GM18499 (cell line): ENCODE results near the gene NADSYN1.
"Not testable (repeated sequence)": the region's sequence is repeated elsewhere in the genome, so short reads cannot be mapped to it uniquely, and the experiment has no call there.

ENCODE experiments used
- ATAC-seq: cut with Tn5 transposase; IDR thresholded peaks from one replicate; pipeline ENCODE4 v1.9.1; 2021; ENCODE audit warnings: moderate number of reproducible peaks; ENCODE audit not compliant: insufficient read depth, unreplicated experiment

NADSYN1 gene

DNA sequence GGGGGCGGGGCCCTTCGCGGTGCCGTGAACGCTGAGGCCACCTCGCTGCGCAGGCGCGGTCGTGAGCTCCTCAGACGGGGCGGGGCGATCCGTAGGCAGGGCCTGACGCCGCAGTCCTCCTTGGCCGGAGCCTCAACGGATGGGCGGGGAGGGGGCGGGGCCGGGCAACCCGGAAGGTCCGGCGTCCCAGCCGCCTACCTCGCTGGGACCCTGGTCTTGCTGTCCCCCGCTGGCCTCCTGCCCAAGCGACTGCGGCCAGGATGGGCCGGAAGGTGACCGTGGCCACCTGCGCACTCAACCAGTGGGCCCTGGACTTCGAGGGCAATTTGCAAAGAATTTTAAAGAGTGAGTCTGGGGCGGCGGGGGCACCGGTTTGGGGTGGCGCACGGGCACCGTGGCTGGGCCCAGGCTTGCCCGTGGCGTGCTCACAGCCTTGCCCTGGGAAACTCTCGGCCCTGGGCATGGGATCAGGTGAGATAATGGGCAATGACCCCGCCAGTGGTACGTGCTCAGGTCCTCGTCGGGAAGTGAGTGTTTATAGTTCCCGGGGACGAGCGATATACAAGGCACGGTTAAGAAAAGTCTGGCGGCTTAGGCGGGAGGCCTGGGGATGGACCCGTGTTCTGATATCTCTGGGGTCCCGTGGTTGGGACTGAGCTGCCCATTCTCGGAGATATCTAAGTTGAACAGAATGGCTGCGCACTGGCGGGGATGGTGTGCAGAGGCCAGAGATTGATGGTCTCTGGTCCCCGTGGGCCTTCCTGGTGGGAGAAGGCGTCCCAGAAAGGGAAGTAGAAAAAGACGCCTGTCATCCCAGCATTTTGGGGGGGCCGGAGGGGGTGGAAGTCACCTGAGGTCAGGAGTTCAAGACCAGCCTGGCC is at the start of gene NADSYN1:
Gene NADSYN1 (plus strand): TSS at position 167 of the 881 bp plus-strand sequence. CDS start 94 bp downstream, at position 261.
- no peak for ATAC-seq

DNA sequence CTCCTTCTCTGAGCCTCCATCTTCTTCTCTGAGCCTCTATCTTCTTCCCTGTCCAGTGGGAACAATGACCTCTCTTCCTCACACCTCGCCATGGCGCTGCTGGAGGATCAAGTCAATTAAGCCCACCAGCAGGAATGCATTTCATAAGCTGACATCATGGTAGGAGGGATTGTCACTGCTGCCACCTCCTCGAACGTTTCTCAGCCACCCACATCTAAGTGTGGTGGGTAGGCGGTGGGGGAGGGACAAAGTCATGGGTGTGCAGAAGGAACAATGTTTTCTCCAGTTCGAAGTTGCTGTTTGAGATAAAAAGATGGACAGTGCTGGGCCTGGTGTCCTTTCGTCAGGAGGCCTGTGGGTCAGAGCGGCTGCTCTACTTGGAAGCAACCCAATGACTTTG is 48.8 kb upstream of the NADSYN1 start:
- no peak for ATAC-seq

DNA sequence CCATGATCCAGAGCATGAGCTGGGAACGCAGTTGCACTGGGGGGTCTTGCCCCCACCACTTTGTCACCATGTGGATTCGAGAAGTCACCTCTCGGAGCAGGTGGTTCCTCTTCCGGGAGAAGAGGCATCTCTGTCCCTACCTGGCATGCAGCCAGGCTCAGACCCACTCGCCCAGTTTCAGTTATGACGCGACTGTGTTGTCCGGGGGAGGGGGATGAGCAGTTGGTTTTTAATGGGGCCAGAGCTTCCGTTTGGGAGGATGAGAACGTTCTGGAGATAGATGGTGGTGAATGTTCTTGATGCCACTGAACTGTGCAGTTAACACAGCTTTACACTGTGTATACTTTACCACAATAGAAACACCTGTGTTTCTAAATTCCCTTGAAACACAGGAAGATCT is 46.3 kb upstream of the NADSYN1 start:
- ATAC-seq: no peak

DNA sequence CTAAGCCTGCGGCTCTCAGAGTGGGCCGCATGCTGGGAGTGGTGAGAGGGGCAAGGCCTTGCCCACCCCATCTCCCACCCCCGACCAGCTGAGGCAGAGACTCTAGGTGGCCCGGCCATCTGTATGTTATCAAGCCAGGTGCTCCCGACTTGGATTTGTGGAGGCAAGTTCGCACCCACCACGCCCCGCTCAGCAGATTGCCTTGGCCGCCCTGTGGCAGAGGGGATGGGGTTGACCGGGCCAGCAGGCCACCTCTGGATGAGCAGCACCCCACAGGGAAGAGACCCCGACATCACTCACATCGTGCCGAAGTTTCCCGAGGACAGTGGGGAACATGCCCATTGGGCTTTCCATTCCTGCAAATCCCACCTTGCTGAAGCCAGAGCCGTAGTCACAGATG is 45.6 kb upstream of the NADSYN1 start:
- ATAC-seq: no peak

DNA sequence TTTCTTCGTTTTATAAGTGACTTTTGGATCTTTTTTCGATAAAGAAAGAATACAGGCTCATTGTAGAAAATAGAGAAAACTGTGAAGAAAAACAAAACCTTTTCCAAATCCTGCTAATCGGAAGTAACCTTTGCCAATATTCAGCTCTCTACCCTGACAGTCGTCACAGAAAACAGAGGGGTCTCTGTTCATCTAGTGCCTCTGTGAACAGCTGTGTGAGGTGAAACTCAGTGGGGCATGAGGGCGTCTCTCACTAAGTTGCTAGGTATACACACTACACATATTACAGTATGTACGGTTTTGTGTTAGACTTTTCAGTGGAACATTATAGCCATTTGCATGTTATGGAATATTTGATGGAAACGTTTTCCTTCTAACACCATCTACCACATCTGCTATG is 44.2 kb upstream of the NADSYN1 start:
- ATAC-seq: no peak

DNA sequence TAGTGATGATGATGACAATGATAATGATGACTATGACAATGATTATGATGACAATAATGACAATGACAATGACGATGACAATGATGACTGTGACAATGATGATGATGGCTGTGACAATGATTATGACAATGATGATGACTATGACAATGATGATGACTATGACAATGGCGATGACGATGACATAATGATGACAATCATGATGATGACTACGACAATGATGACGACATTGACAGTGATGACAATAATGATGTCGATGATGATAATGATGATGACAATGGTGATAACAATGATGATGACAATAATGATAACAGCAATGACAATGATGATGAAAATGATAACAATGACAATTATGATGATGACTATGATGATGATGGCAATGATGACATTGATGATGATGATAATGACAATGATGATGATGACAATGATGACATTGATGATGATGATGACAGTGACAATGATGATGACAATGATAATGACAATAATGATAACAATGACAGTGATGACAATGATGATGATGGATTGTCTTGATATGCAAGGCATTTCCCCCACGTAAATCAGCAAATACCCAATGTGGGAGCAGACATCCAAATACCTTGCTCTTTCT is 42.5 kb upstream of the NADSYN1 start:
- no peak for ATAC-seq

DNA sequence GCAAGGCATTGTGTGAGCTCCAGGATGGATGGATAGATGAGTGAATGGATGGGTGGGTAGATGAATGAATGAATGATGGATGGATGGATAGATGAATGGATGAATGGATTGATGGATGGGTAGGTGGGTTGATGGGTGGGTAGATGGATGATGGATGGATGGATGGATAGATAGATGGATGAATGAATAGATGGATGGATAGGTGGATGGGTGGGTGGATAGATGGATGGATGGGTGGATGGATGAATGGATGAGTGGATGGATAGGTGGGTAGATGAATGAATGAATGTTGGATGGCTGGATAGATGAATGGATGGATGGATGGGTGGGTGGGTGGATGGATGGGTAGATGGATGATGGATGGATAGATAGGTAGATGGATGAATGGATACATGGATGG is 38.4 kb upstream of the NADSYN1 start:
- ATAC-seq: no peak

DNA sequence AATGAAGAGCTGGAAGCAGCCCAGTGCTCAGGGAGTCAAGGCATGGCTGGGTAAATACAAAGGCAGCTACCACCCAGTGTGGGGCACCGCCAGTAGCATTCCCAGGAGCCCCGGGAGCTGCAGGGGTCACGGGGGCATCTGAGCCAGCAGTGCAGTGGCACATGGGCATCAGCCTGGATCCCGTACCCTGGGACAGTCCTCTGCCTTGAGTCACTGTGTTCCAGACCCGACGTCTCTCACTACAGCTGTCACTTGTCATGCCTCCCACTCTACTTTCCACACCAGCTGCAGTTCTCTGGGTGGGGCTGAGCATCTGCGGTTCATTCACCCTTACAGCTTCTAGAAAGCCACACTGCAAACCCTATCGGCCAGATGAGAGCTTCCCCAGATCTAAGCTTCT is 34.4 kb upstream of the NADSYN1 start:
- ATAC-seq: no peak

DNA sequence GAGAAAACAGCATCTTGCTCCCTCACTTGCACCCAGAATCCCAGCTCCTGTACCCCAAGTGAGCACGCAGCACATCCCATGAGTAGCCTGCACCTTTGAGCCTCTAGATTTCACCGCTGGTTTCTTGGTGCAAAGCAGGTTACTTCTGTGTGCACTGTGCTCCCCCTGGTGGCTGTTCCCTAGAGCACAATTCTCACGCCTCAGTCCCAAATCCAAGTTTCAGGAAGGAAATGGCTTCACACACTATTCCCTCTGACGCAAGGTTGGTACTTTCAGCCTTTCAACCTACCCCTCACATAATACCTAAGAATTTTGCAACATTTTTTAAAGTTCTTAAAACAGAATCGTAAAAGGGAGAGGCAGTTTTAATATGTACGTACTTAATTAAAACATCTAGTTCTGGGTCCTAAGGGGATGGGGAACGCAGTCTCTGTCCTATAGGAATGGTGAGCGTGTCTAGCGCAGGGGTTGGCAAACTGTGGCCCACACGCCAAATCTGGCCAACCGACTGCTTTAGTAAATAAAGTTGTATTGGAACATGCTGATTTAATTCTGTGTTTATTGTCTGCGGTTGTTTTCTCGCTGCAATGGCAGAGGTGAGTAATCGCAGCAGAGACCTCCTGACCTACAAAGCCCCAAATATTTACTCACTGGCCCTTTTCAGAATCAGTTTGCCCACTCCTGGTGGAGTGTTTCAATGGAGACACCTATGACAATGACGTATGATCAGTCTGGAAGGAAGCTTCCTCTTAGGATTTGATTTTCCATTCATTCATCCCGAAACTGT is 32.4 kb upstream of the NADSYN1 start:
- no peak for ATAC-seq

DNA sequence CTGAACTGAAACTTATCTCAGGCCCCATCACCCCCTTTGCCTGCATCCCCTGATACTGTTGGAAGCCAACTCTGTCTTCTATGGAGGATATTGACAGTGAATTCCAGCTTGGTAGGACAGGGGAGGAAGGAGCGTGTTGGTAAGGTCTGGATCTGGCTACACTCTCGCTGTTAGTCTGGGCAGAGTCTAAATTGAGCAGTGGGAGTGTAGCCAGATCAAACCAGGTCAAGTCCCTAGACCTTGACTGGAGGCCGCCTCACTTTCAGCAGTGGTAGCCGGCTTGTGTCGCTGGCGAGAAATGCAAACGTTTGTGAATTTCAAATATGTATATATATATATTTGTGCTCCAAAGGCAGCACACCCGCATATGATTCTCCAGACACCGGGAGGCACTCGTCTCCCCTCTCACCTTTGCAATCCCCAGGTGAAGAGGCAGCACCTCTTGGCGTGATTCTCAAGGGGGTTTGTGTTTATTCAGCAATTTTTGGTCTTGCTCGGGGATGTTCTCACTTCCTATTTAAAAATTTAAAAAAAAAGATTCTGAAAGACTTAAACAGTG is 31.5 kb upstream of the NADSYN1 start:
- no peak for ATAC-seq

DNA sequence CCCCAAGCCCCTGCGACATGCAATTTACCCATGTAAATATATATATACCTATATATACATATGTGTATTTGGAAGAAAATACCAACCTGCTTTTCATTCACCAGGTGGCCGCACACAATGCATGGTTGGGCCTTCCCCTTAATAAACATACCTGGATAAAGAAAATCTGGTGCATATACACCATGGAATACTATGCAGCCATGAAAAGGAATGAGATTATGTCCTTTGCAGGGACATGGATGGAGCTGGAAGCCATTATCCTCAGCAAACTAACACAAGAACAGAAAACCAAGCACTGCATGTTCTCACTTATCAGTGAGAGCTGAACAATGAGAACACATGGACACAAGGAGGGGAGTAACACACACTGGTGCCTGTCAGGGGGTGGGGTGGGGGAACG is 30.7 kb upstream of the NADSYN1 start:
- ATAC-seq: not testable (repeated sequence)

DNA sequence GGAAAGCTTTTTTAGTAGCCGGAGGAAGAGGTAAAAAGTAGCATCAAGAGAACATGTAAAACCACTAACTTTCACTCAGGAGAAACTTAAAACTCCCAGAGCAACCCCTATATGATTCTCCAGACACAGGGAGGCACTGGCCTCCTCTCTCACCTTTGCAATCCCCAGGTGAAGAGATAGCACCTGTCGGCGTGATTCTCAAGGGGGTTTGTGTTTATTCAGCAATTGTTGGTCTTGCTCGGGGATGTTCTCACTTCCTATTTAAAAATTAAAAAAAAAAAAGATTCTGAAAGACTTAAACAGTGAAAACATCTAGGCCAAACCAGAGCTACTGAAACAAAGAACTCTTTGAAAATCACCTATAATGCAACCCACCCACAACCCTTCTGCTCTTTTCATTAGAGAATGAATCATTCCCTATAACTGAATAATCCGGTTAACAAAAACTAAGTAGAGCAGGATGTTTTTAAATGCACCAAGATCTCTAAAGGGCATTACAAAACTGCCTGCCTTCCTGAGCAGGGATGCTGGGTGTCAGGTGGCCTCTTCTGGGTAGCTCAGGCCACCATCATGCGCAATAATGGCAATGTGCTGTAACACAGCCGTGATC is 29.7 kb upstream of the NADSYN1 start:
- no peak for ATAC-seq

DNA sequence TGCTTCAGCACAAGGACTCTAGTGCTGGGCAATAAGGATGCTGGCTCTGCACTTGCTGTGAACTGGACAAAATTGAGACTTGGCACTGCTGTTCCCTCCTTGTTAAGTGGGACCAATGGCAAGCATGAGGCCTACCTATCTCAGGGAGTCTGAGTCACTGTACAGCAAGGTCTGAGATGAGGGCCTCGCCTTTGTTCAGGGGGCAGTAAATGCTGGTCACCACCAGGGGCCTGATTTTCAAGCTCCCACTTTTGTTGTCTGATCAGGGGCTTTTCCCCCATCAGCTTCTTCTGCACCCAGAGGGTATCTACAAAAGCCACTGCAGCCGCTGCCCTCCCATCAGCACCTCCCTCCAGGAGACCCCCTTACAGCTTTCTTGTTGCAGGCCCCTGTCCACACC is 27.6 kb upstream of the NADSYN1 start:
- no peak for ATAC-seq

DNA sequence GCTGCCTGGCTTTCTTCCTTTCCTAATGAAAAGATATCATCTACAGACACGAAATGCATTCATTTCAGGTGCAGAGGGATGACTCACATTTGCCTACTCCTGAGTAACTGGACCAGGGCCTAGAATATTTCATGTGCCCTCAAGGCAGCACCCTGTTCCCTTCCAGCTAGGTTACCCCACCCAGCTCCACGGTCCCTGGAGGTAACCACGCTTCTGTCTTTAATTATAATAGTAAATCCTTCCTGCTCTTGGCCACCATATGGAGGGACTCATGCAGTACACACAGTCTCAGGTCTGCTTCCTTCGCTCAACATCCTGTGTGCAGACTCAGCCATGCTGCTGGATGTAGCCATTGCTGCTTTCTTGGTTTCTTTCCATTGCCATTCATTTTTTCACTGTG is 27.1 kb upstream of the NADSYN1 start:
- ATAC-seq: no peak

DNA sequence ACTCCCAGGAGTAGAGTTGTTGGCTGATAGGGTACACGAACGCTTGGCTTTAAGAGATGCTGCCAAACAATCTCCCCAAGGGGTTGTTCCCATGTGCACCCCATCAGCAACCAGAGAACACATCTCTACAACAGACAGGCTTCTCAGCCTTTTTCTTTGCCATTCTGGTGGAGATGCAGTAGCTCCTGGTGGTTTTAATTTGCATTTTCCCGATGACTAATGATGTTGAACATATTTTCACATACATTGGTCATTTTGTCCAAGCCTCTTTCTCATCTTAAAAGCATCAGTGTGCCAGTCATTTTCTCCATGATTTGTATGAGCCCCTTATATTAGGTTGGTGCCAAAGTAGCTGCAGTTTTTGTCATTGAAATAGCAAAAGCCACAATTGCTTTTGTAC is 26.6 kb upstream of the NADSYN1 start:
- ATAC-seq: no peak

DNA sequence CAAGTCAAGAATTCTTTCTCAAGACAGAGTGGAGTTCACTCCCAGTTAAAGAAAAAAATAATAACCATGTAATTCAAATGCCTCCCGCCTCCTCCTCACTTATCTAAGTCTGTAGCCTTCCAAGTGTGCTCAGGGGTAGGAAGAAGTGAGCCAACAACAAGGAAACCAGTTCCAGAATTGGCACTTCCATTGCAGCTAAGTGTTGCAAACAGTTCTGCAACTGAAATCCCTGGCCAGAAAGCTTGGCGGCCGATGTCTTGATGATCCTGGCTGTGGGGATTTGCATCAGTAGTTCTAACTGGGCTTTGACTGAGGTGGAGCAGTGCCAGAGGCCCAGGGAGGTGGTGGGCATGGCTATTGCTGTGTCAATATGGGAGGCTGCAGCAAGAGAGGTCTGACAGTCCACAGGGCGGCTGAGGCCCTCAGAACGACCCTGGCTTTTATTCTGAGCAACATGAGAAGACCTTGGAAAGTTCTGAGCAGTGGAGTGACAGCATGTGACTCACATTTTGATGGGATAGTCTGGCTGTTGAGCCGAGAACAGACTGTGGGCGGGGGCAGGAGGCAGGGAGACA is 24.1 kb upstream of the NADSYN1 start:
- no peak for ATAC-seq

DNA sequence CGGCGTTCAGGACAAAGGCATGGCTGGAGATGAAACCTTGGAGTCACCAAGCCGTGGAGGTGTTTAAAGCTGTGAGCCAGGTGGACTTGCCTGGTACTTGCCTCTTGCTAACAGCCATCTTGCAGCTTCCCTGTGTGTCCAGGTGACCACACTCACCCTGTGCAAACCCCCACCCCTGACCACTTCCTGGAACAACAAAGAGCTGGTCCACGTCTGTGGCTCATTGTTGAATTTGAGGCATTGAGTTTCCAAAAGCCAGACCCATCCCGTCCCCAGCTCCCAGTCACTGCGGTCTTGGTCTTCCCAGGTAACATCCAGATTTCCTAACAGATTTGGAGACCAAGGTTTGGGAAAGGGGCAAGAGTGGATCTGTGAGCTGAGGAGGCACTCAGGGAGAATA is 23.3 kb upstream of the NADSYN1 start:
- no peak for ATAC-seq

DNA sequence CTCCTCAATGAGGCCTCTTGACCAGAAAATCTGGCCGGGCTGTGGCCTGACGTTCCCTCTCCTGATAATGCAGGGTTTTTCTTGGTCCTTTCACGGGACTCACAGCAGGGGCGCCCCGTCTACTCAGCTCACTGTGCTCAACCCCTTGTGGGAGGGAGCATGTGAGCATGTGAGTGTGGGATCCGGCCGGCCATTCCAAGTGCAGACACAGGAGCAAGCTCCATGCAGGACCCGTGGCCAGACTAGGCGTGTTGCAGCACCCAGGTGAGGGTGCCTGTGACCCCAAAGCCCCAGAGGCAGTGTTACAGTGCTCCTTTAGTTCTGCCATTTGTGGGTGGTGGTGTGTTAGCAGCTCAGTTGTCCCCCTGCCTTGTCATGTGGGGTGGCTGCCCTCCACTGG is 22.8 kb upstream of the NADSYN1 start:
- no peak for ATAC-seq

DNA sequence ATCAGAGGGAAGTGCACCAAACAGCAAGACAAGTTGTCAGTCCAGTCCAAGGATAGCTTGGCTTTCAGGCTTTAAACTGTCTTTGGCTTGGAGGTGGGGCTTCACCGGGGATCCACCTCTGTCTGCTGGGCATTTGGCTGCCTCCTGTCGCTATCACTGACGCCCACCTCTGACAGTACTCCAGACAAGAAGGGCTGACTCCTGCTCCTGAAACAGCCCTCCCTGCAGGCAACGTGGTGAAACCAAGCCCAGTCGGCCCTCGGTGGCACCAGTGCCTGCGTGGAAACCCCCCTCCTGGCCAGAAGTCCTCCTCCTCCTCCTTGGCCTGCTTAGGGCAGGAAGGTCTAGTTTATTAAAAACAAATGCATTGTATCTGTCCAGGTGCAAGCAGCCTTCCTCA is 21.7 kb upstream of the NADSYN1 start:
- no peak for ATAC-seq
